B cell (primary cell): Measurements from ENCODE around the gene PSMD1. TPM values are rescaled to one million over a fixed set of nuclear protein-coding genes. Genes with fewer than 3 reads are reported as not detected.

Source experiments
- ATAC-seq: fragments of 200-7000 bp; cut with Tn5 transposase; one replicate; pipeline ENCODE4 v1.10.0; 2021; ENCODE audit warnings: low read depth, mild to moderate bottlenecking, moderate number of reproducible peaks, moderate library complexity
- CTCF ChIA-PET: fragments of 350-600 bp; sonication (Branson Sonifier 250); formaldehyde crosslinking; loops from one replicate; lab custom pipeline; 2021; ENCODE audit warnings: antibody characterized with exemption, inconsistent platforms; lab: Charles Lee
- POLR2A ChIA-PET: fragments of 350-600 bp; sonication (Branson Sonifier 250); formaldehyde crosslinking; loops from one replicate; lab custom pipeline; 2021; ENCODE audit warnings: antibody characterized with exemption; lab: Charles Lee
- DNase-seq: peaks from one replicate; pipeline ENCODE4 v3.0.0; 2013
- H2AFZ ChIP-seq: 2 replicates; pipeline ENCODE4 v1.6.1; 2012; ENCODE audit warnings: mild to moderate bottlenecking, low read depth, low read length; ENCODE audit not compliant: insufficient read depth, poor library complexity, severe bottlenecking
- H3K27ac ChIP-seq, 2 donors: 1 replicate in 1 of 2; 2 replicates in 1 of 2; pipeline ENCODE4 v1.5.1; 2012 to 2013; ENCODE audit warnings: low read length in 2 of 2, mild to moderate bottlenecking in 2 of 2, moderate library complexity in 1 of 2
- H3K27me3 ChIP-seq, 4 experiments: fragments of 200-600 bp in 1 of 4; sonication (generic) in 1 of 4; replicated peaks in 1 of 4; 1 replicate in 2 of 4; 2 replicates in 2 of 4; pipeline versions ENCODE4 v1.6.1 to v1.7.0; 2013 to 2016; ENCODE audit warnings: low read length in 3 of 4, mild to moderate bottlenecking in 2 of 4, mixed read lengths in 1 of 4, moderate library complexity in 1 of 4; ENCODE audit not compliant: insufficient read depth in 4 of 4, control insufficient read depth in 3 of 4; ENCODE audit errors: control extremely low read depth in 1 of 4
- H3K36me3 ChIP-seq, 2 experiments: replicated peaks in 1 of 2; 1 replicate in 1 of 2; 2 replicates in 1 of 2; pipeline versions ENCODE4 v1.6.1 to v1.7.1; 2013; ENCODE audit warnings: low read length in 1 of 2; ENCODE audit not compliant: insufficient read depth in 2 of 2, control insufficient read depth in 1 of 2; ENCODE audit errors: control extremely low read depth in 1 of 2, extremely low read depth in 1 of 2
- H3K4me1 ChIP-seq, 2 donors: fragments of 200-600 bp in 1 of 2; sonication (generic) in 1 of 2; 1 replicate in 1 of 2; 2 replicates in 1 of 2; pipeline versions ENCODE4 v1.5.1 to v1.6.1; 2013 to 2017; ENCODE audit warnings: low read length in 2 of 2; ENCODE audit not compliant: control insufficient read depth in 2 of 2, insufficient read depth in 2 of 2
- H3K4me2 ChIP-seq: replicated peaks from 2 replicates; pipeline ENCODE3; 2012; ENCODE audit warnings: mild to moderate bottlenecking, low read depth, low read length; ENCODE audit not compliant: poor library complexity, severe bottlenecking
- H3K4me3 ChIP-seq, 5 experiments: fragments of 200-600 bp in 1 of 5; sonication (generic) in 1 of 5; 1 replicate in 3 of 5; 2 replicates in 2 of 5; pipeline versions ENCODE4 v1.5.1 to v1.7.0; 2011 to 2016; ENCODE audit warnings: low read length in 4 of 5, mild to moderate bottlenecking in 4 of 5, low read depth in 2 of 5, control low read depth in 1 of 5, moderate library complexity in 1 of 5; ENCODE audit not compliant: insufficient read depth in 1 of 5; ENCODE audit errors: control extremely low read depth in 1 of 5, extremely low read depth in 1 of 5
- H3K79me2 ChIP-seq: fragments of 200-600 bp; sonication (generic); one replicate; pipeline ENCODE4 v1.6.0; 2016; ENCODE audit warnings: low read length; ENCODE audit not compliant: control insufficient read depth, insufficient read depth
- H3K9ac ChIP-seq: fragments of 200-600 bp; sonication (generic); 2 replicates; pipeline ENCODE4 v1.6.1; 2017; ENCODE audit warnings: mild to moderate bottlenecking, low read length, moderate library complexity
- H3K9me3 ChIP-seq, 3 donors: one replicate each; pipeline versions ENCODE4 v1.6.1 to v1.7.1; 2013; ENCODE audit warnings: low read length in 2 of 3; ENCODE audit not compliant: control insufficient read depth in 2 of 3, insufficient read depth in 1 of 3; ENCODE audit errors: control extremely low read depth in 1 of 3
- H4K20me1 ChIP-seq: 2 replicates; pipeline ENCODE4 v1.6.0; 2012; ENCODE audit warnings: mild to moderate bottlenecking, low read length; ENCODE audit not compliant: insufficient read depth, control insufficient read depth, poor library complexity, severe bottlenecking
- H3K27ac Mint-ChIP-seq: one replicate; pipeline ENCODE4 v1.8.0; 2021; ENCODE audit warnings: mixed read lengths
- H3K27me3 Mint-ChIP-seq: one replicate; pipeline ENCODE4 v1.8.0; 2021; ENCODE audit warnings: mixed read lengths
- H3K4me1 Mint-ChIP-seq: one replicate; pipeline ENCODE4 v1.8.0; 2021; ENCODE audit warnings: mixed read lengths
- H3K4me3 Mint-ChIP-seq: one replicate; pipeline ENCODE4 v1.8.0; 2021; ENCODE audit warnings: mixed read lengths
- H3K9me3 Mint-ChIP-seq: one replicate; pipeline ENCODE4 v1.8.0; 2022; ENCODE audit warnings: mixed read lengths; ENCODE audit not compliant: insufficient read depth
- EZH2 ChIP-seq: IDR thresholded peaks from 2 replicates; pipeline ENCODE4 v1.6.1; 2012; ENCODE audit warnings: borderline replicate concordance, low read depth, mild to moderate bottlenecking, moderate library complexity, low read length; ENCODE audit not compliant: insufficient read depth, poor library complexity, severe bottlenecking
- WGBS: methylation state at CpG from one replicate; pipeline ENCODE4 v1.1.5; 2013; ENCODE audit warnings: missing lambda C conversion rate; ENCODE audit not compliant: insufficient coverage; 5-methylcytosine and 5-hydroxymethylcytosine counted together
- intact Hi-C: fragments of 100-400 bp; cut with micrococcal nuclease; formaldehyde crosslinking; loops from one replicate; pipeline ENCODE4 v1.10.0; 2022
- polyA plus RNA-seq: library from polyadenylated mRNA; depleted of rRNA; stranded (reverse); fragments of >200 nt; gene quantifications from 2 replicates; pipeline ENCODE4 v1.2.3, GENCODE V29; 2012
- total RNA-seq, 2 donors: library from RNA; stranded (reverse); fragments of 120-200 nt in 1 of 2; gene quantifications; 1 replicate in 1 of 2; 2 replicates in 1 of 2; pipeline versions ENCODE4 v1.2.3 to v1.2.4, GENCODE V29; 2013 to 2022
- TF ChIP-seq, protein P1 (sequence below): fragments of 200-600 bp; IDR thresholded peaks from one replicate; pipeline ENCODE4 v1.8.0; 2022; ENCODE audit warnings: antibody characterized with exemption, mild to moderate bottlenecking

PSMD1 gene
- total and polyA plus RNA-seq, 2 donors (not counting 1 experiment from before 2014, with no cell fraction given), result 21.5 to 48.2 TPM

DNA sequence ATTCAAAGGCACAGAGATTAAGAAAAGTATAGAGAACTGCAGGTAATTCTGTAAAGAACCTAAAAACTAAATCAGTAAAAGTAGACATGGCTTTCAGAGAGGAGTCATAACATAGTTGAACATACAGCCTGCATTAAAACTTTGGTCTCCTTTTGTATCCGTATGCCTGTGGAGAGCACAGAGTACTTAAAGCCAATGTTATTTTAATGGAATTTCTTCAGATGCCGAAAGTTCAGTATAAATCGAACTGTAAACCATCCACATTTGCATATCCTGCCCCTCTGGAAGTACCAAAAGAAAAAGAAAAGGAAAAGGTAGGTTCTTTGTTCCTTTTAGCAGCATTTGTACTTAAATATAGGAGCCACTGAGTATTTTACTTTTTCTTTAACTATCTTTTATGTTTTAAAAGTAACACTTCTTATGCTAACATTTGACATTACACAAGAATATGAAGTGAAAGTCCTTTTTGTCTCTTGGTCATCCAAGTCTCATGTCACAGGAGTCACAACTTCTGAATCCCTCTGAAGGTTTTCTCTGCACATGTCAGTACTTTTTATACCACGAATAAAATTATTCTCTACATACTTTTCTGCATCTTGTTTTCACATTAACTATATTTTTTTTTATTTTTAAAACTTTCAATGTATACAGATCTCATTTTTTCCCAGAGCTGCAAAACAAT lies 106.9 kb downstream of the PSMD1 start:
- no peaks in the 10 kb centered on the region for H3K9me3 Mint-ChIP-seq
- ATAC-seq, result no peak
- intact Hi-C loops, result no loop called here
- no peak overlapping the region for H2AFZ ChIP-seq
- TF ChIP-seq, protein P1, sequence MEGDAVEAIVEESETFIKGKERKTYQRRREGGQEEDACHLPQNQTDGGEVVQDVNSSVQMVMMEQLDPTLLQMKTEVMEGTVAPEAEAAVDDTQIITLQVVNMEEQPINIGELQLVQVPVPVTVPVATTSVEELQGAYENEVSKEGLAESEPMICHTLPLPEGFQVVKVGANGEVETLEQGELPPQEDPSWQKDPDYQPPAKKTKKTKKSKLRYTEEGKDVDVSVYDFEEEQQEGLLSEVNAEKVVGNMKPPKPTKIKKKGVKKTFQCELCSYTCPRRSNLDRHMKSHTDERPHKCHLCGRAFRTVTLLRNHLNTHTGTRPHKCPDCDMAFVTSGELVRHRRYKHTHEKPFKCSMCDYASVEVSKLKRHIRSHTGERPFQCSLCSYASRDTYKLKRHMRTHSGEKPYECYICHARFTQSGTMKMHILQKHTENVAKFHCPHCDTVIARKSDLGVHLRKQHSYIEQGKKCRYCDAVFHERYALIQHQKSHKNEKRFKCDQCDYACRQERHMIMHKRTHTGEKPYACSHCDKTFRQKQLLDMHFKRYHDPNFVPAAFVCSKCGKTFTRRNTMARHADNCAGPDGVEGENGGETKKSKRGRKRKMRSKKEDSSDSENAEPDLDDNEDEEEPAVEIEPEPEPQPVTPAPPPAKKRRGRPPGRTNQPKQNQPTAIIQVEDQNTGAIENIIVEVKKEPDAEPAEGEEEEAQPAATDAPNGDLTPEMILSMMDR, result no peak
- TF ChIP-seq EZH2, result no peak
- no peaks in the 10 kb centered on the region for H3K4me1 ChIP-seq
- no peaks in the 10 kb centered on the region for H3K9me3 ChIP-seq
- no peaks in the 10 kb centered on the region for H3K27me3 ChIP-seq
- peaks cover 10% of the 10 kb centered on the region for H3K4me1 Mint-ChIP-seq
- no peak overlapping the region for H3K27ac ChIP-seq
- no peak overlapping the region for H3K4me3 ChIP-seq
- H3K27me3 Mint-ChIP-seq, result no peaks in the 10 kb centered on the region
- H3K9ac ChIP-seq, result no peak overlapping the region
- H3K79me2 ChIP-seq, result no peaks in the 10 kb centered on the region
- H3K4me3 Mint-ChIP-seq, result no peak overlapping the region
- H3K4me2 ChIP-seq, result no peak overlapping the region
- ChIA-PET POLR2A (no interaction called here), CTCF (no interaction called here)
- WGBS, result no CpG with 5 or more reads among the region's 4 CpGs
- no peak overlapping the region for H3K27ac Mint-ChIP-seq
- DNase-seq, result no peak
- H4K20me1 ChIP-seq, result no peaks in the 10 kb centered on the region
- peaks cover 0 to 44% of the 10 kb centered on the region in 2 experiments for H3K36me3 ChIP-seq

DNA sequence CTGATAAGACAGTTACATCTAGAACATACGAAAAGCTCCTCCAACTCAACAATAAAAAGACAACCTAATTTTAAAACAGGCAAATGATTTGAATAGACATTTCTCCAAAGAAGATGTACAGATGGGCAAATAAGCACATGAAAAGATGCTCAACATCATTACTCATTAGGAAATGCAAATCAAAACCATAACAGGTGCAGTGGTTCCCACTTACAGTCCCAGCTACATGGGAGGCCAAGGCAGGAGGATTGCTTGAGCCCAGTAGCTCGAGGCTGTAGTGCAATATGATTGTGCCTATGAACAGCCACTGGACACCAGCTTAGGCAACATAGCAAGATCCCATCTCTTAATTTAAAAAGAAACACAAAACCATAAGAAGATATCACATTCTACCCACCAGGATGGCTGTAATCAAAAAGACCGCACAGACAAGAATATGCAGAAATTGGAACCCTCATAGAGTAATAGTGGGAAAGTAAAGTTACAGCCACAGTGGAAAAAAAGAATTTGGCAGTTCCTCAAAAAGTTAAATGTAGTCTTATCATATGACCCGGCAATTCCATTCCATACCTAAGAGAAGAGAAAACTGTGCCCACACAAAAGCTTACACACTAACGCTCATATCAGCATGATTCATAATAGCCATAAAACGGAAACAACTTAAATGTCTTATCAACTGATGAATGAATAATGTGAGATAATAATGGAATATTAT lies 111.2 kb downstream of the PSMD1 start:
- no peak for DNase-seq
- Histone ChIP-seq H3K4me1 (no peaks in the 10 kb centered on the region), H3K79me2 (no peaks in the 10 kb centered on the region), H3K9me3 (no peaks in the 10 kb centered on the region), H3K4me3 (no peak overlapping the region), H2AFZ (no peak overlapping the region), H3K27ac (no peak overlapping the region), H4K20me1 (no peaks in the 10 kb centered on the region), H3K27me3 (no peaks in the 10 kb centered on the region), H3K9ac (no peak overlapping the region), H3K36me3 (peaks cover 0 to 53% of the 10 kb centered on the region in 2 experiments), H3K4me2 (no peak overlapping the region)
- TF ChIP-seq EZH2, result no peak
- TF ChIP-seq, protein P1, result no peak
- H3K4me1 Mint-ChIP-seq, result peaks cover 3% of the 10 kb centered on the region
- CTCF ChIA-PET, result interaction anchor here (0.8 to 1.0 kb wide), 2 partner anchors 12 kb away, joined by 3 to 4 read pairs; no protein-coding TSS in a partner anchor
- no peak overlapping the region for H3K27ac Mint-ChIP-seq
- no peak overlapping the region for H3K4me3 Mint-ChIP-seq
- no CpG with 5 or more reads among the region's 6 CpGs for WGBS
- no peaks in the 10 kb centered on the region for H3K27me3 Mint-ChIP-seq
- no peaks in the 10 kb centered on the region for H3K9me3 Mint-ChIP-seq
- POLR2A ChIA-PET, result no interaction called here
- intact Hi-C loops, result no loop called here
- no peak for ATAC-seq
